Stomach (tissue), 4 donors: ENCODE results near the gene SLC6A18.

Experiments used
- EP300 ChIP-seq: sonication (generic); formaldehyde crosslinking; IDR thresholded peaks from one replicate; pipeline ENCODE4 v1.6.1; 2017; ENCODE audit warnings: antibody characterized with exemption
- POLR2A ChIP-seq, 4 donors: fragments of 450-650 bp; IDR thresholded peaks; one replicate each; pipeline ENCODE4 v1.6.1; 2016; ENCODE audit warnings: antibody characterized with exemption in 4 of 4, control low read depth in 2 of 4, mild to moderate bottlenecking in 1 of 4, moderate library complexity in 1 of 4
- POLR2AphosphoS5 ChIP-seq, 3 donors: sonication (generic); formaldehyde crosslinking; IDR thresholded peaks; one replicate each; pipeline ENCODE4 v1.6.1; 2016; ENCODE audit warnings: antibody characterized with exemption in 3 of 3
- TF ChIP-seq, protein P1 (sequence below), 7 experiments: fragments of 450-650 bp in 4 of 7; fragments of 200-600 bp in 3 of 7; sonication (generic) in 3 of 7; IDR thresholded peaks; one replicate each; pipeline ENCODE4 v1.5.1; 2016 to 2019; ENCODE audit warnings: antibody characterized with exemption in 7 of 7, control low read depth in 2 of 7, mild to moderate bottlenecking in 1 of 7

DNA sequence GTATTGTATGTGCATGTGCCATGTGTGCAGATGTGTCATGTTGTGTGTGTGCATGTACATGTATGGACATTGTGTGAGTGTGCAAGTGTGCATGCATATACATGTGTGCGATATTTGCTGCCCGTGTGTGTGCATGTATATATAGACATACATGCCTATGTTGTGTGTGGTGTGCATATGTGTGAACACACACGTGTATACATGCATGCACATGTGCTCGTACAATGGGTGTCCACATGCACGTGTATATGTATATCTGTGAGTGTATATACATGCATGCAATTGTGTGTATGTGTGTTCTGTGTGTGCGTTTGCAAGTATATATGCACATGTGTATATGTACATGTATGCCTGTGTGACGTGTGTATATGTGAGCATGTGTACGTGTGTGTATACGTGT, 3.0 kb upstream of the SLC6A18 start:
- no peak for TF ChIP-seq POLR2AphosphoS5 (IDR thresholded peaks at IDR 0.05)
- no peak for TF ChIP-seq POLR2A (IDR thresholded peaks at IDR 0.05)
- TF ChIP-seq EP300 = no peak
- TF ChIP-seq, protein P1, sequence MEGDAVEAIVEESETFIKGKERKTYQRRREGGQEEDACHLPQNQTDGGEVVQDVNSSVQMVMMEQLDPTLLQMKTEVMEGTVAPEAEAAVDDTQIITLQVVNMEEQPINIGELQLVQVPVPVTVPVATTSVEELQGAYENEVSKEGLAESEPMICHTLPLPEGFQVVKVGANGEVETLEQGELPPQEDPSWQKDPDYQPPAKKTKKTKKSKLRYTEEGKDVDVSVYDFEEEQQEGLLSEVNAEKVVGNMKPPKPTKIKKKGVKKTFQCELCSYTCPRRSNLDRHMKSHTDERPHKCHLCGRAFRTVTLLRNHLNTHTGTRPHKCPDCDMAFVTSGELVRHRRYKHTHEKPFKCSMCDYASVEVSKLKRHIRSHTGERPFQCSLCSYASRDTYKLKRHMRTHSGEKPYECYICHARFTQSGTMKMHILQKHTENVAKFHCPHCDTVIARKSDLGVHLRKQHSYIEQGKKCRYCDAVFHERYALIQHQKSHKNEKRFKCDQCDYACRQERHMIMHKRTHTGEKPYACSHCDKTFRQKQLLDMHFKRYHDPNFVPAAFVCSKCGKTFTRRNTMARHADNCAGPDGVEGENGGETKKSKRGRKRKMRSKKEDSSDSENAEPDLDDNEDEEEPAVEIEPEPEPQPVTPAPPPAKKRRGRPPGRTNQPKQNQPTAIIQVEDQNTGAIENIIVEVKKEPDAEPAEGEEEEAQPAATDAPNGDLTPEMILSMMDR (IDR thresholded peaks at IDR 0.05) = no peak
